CD4-positive, alpha-beta T cell (primary cell): ENCODE results near the gene CORIN. TPM values are rescaled to one million over a fixed set of nuclear protein-coding genes. Genes with fewer than 3 reads are reported as not detected.

ENCODE experiments used
- ATAC-seq: fragments of 200-7000 bp; cut with Tn5 transposase; one replicate; pipeline ENCODE4 v1.10.0; 2022; ENCODE audit warnings: mild to moderate bottlenecking; ENCODE audit not compliant: poor library complexity
- CTCF ChIA-PET: fragments of 350-600 bp; sonication (Branson Sonifier 250); formaldehyde crosslinking; loops from one replicate; lab custom pipeline; 2021; ENCODE audit warnings: antibody characterized with exemption, inconsistent platforms; lab: Charles Lee
- POLR2A ChIA-PET: fragments of 350-600 bp; sonication (Branson Sonifier 250); formaldehyde crosslinking; loops from one replicate; lab custom pipeline; 2021; ENCODE audit warnings: antibody characterized with exemption, inconsistent platforms; lab: Charles Lee
- DNase-seq, 14 experiments: peaks; one replicate each; pipeline ENCODE4 v3.0.0-alpha.2; 2013 to 2020; ENCODE audit warnings: mixed read lengths in 2 of 14
- H3K27ac ChIP-seq, 2 donors: one replicate each; pipeline versions ENCODE4 v1.5.1 to v1.7.0; 2013; ENCODE audit warnings: low read length in 2 of 2, low read depth in 1 of 2, mild to moderate bottlenecking in 1 of 2
- H3K27me3 ChIP-seq, 2 experiments: 1 replicate in 1 of 2; 2 replicates in 1 of 2; pipeline versions ENCODE4 v1.6.1 to v1.7.0; 2013; ENCODE audit warnings: low read length in 2 of 2, control low read depth in 1 of 2, mild to moderate bottlenecking in 1 of 2, moderate library complexity in 1 of 2; ENCODE audit not compliant: insufficient read depth in 2 of 2, control insufficient read depth in 1 of 2
- H3K36me3 ChIP-seq: one replicate; pipeline ENCODE4 v1.6.1; 2013; ENCODE audit warnings: low read length, control low read depth; ENCODE audit not compliant: insufficient read depth
- H3K4me1 ChIP-seq: one replicate; pipeline ENCODE4 v1.6.1; 2013; ENCODE audit warnings: low read length, control low read depth; ENCODE audit not compliant: insufficient read depth
- H3K4me3 ChIP-seq: one replicate; pipeline ENCODE4 v1.5.1; 2013; ENCODE audit warnings: mild to moderate bottlenecking, low read length, moderate library complexity
- H3K9me3 ChIP-seq, 2 experiments: 1 replicate in 1 of 2; 2 replicates in 1 of 2; pipeline versions ENCODE4 v1.6.1 to v1.7.0; 2013; ENCODE audit warnings: low read length in 2 of 2, mild to moderate bottlenecking in 2 of 2, control low read depth in 1 of 2, moderate library complexity in 1 of 2; ENCODE audit not compliant: control insufficient read depth in 1 of 2, insufficient read depth in 1 of 2
- H3K27ac Mint-ChIP-seq: one replicate; pipeline ENCODE4 v1.8.0; 2020; ENCODE audit warnings: mixed read lengths
- H3K27me3 Mint-ChIP-seq: one replicate; pipeline ENCODE4 v1.8.0; 2021; ENCODE audit warnings: mixed read lengths
- H3K36me3 Mint-ChIP-seq: one replicate; pipeline ENCODE4 v1.8.0; 2021; ENCODE audit warnings: low read depth, mixed read lengths
- H3K4me1 Mint-ChIP-seq: one replicate; pipeline ENCODE4 v1.8.0; 2021; ENCODE audit warnings: low read depth, mixed read lengths
- H3K4me3 Mint-ChIP-seq: one replicate; pipeline ENCODE4 v1.8.0; 2020; ENCODE audit warnings: mild to moderate bottlenecking, mixed read lengths
- H3K9me3 Mint-ChIP-seq: one replicate; pipeline ENCODE4 v1.8.0; 2020; ENCODE audit warnings: mixed read lengths
- CTCF ChIP-seq: fragments of 200-600 bp; IDR thresholded peaks from one replicate; pipeline ENCODE4 v1.8.0; 2022; ENCODE audit warnings: antibody characterized with exemption, mild to moderate bottlenecking
- intact Hi-C, 2 experiments: fragments of 100-400 bp; cut with DNase I in 1 of 2; cut with micrococcal nuclease in 1 of 2; formaldehyde crosslinking; loops; one replicate each; pipeline versions ENCODE4 v1.15.1 to v1.9.0; 2023 to 2025; cut with DNase I, micrococcal nuclease
- total RNA-seq, 174 experiments: library from RNA in 2 of 174; stranded (reverse) in 2 of 174; gene quantifications; one replicate each; pipeline ENCODE4 v1.2.3 and lab custom pipeline; 2021 to 2026

CORIN gene
- total RNA-seq, 2 experiments from 2014 or later = 0.14 TPM; not detected in 1

- H3K4me1 Mint-ChIP-seq = peaks cover 13% of the 10 kb centered on the region
- no peak for TF ChIP-seq CTCF
- H3K4me3 Mint-ChIP-seq = no peak overlapping the region
- H3K27me3 ChIP-seq = no peaks in the 10 kb centered on the region
- no peak overlapping the region for H3K27ac Mint-ChIP-seq
- CTCF ChIA-PET = no interaction called here
- peaks cover 6% of the 10 kb centered on the region for H3K4me1 ChIP-seq
- ATAC-seq (no peak), DNase-seq (no peak)
- no peak overlapping the region for H3K27ac ChIP-seq
- no peaks in the 10 kb centered on the region for H3K27me3 Mint-ChIP-seq
- intact Hi-C loops = no loop called here
- H3K4me3 ChIP-seq = no peak overlapping the region
- POLR2A ChIA-PET = no interaction called here
- peaks cover 35% of the 10 kb centered on the region for H3K36me3 Mint-ChIP-seq
- no peaks in the 10 kb centered on the region for H3K9me3 Mint-ChIP-seq
- no peaks in the 10 kb centered on the region for H3K9me3 ChIP-seq
- peaks cover 5% of the 10 kb centered on the region for H3K36me3 ChIP-seq
Measured at GRCh38 chr4:47842985-47843384, 5.1 kb upstream of the CORIN start.

GRCh38 chr4:47840291-47840690 is 2.4 kb upstream of the CORIN start:
- H3K4me1 ChIP-seq = peaks cover 33% of the 10 kb centered on the region
- ChIA-PET CTCF (no interaction called here), POLR2A (no interaction called here)
- H3K9me3 ChIP-seq = no peaks in the 10 kb centered on the region
- Mint-ChIP-seq H3K36me3 (peaks cover 15% of the 10 kb centered on the region), H3K4me1 (peaks cover 33% of the 10 kb centered on the region), H3K27me3 (no peaks in the 10 kb centered on the region), H3K27ac (no peak overlapping the region), H3K9me3 (no peaks in the 10 kb centered on the region), H3K4me3 (no peak overlapping the region)
- ATAC-seq (no peak), DNase-seq (no peak)
- intact Hi-C loops = no loop called here
- no peak overlapping the region for H3K27ac ChIP-seq
- no peak for TF ChIP-seq CTCF
- no peaks in the 10 kb centered on the region for H3K27me3 ChIP-seq
- peaks cover 5% of the 10 kb centered on the region for H3K36me3 ChIP-seq
- no peak overlapping the region for H3K4me3 ChIP-seq

- POLR2A ChIA-PET = interaction anchor here (1.0 kb wide), 1 partner anchor 73 kb away, joined by 3 read pairs; no protein-coding TSS in a partner anchor
- intact Hi-C loops = loop anchor here (1.0 to 5.0 kb wide), 2 partner anchors 142 to 153 kb away; no protein-coding TSS in a partner anchor
- H3K4me1 ChIP-seq = peaks cover 36% of the 10 kb centered on the region
- H3K36me3 ChIP-seq = peaks cover 1% of the 10 kb centered on the region
- Mint-ChIP-seq H3K36me3 (peaks cover 10% of the 10 kb centered on the region), H3K27ac (peak overlapping the region; percentile 68), H3K9me3 (no peaks in the 10 kb centered on the region), H3K27me3 (peaks cover under 1% of the 10 kb centered on the region), H3K4me1 (peaks cover 34% of the 10 kb centered on the region), H3K4me3 (peak overlapping the region; percentile 66)
- CTCF ChIA-PET = interaction anchor here (0.7 to 1.3 kb wide), 3 partner anchors 9 to 134 kb away, joined by 3 to 5 read pairs (median 3); no protein-coding TSS in a partner anchor
- ATAC-seq = peak; percentile 47
- TF ChIP-seq CTCF = peak; percentile 50
- no peak overlapping the region for H3K4me3 ChIP-seq
- no peaks in the 10 kb centered on the region for H3K27me3 ChIP-seq
- no peak overlapping the region for H3K27ac ChIP-seq
- peak in 5 of 14 experiments; percentile 10 to 68 (median 50) for DNase-seq
- no peaks in the 10 kb centered on the region for H3K9me3 ChIP-seq
Measured at GRCh38 chr4:47839259-47839658, 1.4 kb upstream of the CORIN start.
